ENCODE data around the gene BANF1. TPM values are rescaled to one million over a fixed set of nuclear protein-coding genes. Genes with fewer than 3 reads are reported as not detected.

BANF1 gene
- total RNA-seq, 4 donors from 2014 or later, result 23.9 to 68.9 (median 51.0) TPM

- peak overlapping the region; percentile 85 to 95 (median 92) for H3K27ac ChIP-seq
- DNase-seq (ENCODE audit: low spot score in 2 of 2), result no peak
- TF ChIP-seq POLR2A (IDR thresholded peaks at IDR 0.05), result no peak
- no peak for TF ChIP-seq CTCF (IDR thresholded peaks at IDR 0.05)
- no peak for TF ChIP-seq EP300 (IDR thresholded peaks at IDR 0.05)
- H3K4me3 ChIP-seq, result peak overlapping the region; percentile 85 to 98 (median 92)
- H3K4me1 ChIP-seq, result peaks cover 0 to 55% (median 16%) of the 10 kb centered on the region in 4 donors
- H3K9me3 ChIP-seq, result no peaks in the 10 kb centered on the region
- H3K36me3 ChIP-seq, result peaks cover 0 to 41% (median 17%) of the 10 kb centered on the region in 3 donors
- WGBS, 2 donors, result 1 to 2% methylated on average over 14 to 17 of the region's 17 CpGs
- H3K27me3 ChIP-seq, result peaks cover 0 to 19% of the 10 kb centered on the region in 2 donors
Observed at GRCh38 chr11:66052664-66052982, 50.3 kb downstream of the BANF1 start.

Other genes with a start within 250 kb of the BANF1 start
- 10 to 100 TPM; 12.7 to 27.5 (median 18.8) TPM for gene AP5B1, start 221.5 kb upstream of the BANF1 start, total RNA-seq
- gene OVOL1, start 215.4 kb upstream of the BANF1 start, total RNA-seq, result not detected
- gene SNX32, start 168.5 kb upstream of the BANF1 start, total RNA-seq, result 1 to 10 TPM in 2 of 4 donors, under 1 TPM in 1, not detected in 1; 0.78 to 2.5 (median 1.5) TPM
- gene CFL1, start 144.3 kb upstream of the BANF1 start, total RNA-seq, result 100 to 1,000 TPM; 461 to 881 (median 580) TPM
- 10 to 100 TPM; 54.0 to 83.1 (median 68.3) TPM for gene MUS81, start 142.1 kb upstream of the BANF1 start, total RNA-seq
- 10 to 100 TPM; 59.2 to 92.7 (median 82.0) TPM for gene EFEMP2, start 129.7 kb upstream of the BANF1 start, total RNA-seq
- 1 to 10 TPM in 2 of 4 donors, not detected in 2; 1.5 to 3.1 TPM for gene CTSW, start 122.7 kb upstream of the BANF1 start, total RNA-seq
- 10 to 100 TPM; 53.6 to 73.2 (median 63.7) TPM for gene FIBP, start 114.0 kb upstream of the BANF1 start, total RNA-seq
- gene CCDC85B, start 111.8 kb upstream of the BANF1 start, total RNA-seq, result 100 to 1,000 TPM in 2 of 4 donors, 10 to 100 TPM in 2; 73.0 to 108 (median 89.4) TPM
- gene FOSL1, start 102.1 kb upstream of the BANF1 start, total RNA-seq, result 1 to 10 TPM in 3 of 4 donors, not detected in 1; 1.3 to 3.3 (median 1.4) TPM
- 10 to 100 TPM; 14.7 to 30.4 (median 21.7) TPM for gene C11orf68, start 83.4 kb upstream of the BANF1 start, total RNA-seq
- gene DRAP1, start 83.1 kb upstream of the BANF1 start, total RNA-seq, result 100 to 1,000 TPM in 2 of 4 donors, 10 to 100 TPM in 2; 64.5 to 134 (median 93.3) TPM
- gene TSGA10IP, start 57.0 kb upstream of the BANF1 start, total RNA-seq, result not detected
- 10 to 100 TPM; 49.6 to 73.7 (median 62.3) TPM for gene SART1, start 40.8 kb upstream of the BANF1 start, total RNA-seq
- gene EIF1AD, start 346 bp upstream of the BANF1 start, total RNA-seq, result 10 to 100 TPM; 27.0 to 40.6 (median 29.5) TPM
- gene CST6, start 9.5 kb downstream of the BANF1 start, total RNA-seq, result 1 to 10 TPM in 1 of 4 donors, not detected in 3; 1.2 TPM
- under 1 TPM in 1 of 4 donors, not detected in 3; 0.87 TPM for gene CATSPER1, start 24.0 kb downstream of the BANF1 start, total RNA-seq
- gene GAL3ST3, start 46.7 kb downstream of the BANF1 start, total RNA-seq, result not detected
- gene SF3B2, start 49.9 kb downstream of the BANF1 start, total RNA-seq, result 100 to 1,000 TPM; 148 to 216 (median 156) TPM
- gene PACS1, start 67.8 kb downstream of the BANF1 start, total RNA-seq, result 10 to 100 TPM; 32.0 to 62.7 (median 51.8) TPM